SKM-1 treated with dmso at 0.1 percent for 144 hours (cell line): ENCODE data around the gene PRDM11.

Source experiments
- DNase-seq: peaks from one replicate; lab custom pipeline; 2025; ENCODE audit not compliant: unreplicated experiment; lab: John Stamatoyannopoulos, UW

Gene PRDM11

DNA sequence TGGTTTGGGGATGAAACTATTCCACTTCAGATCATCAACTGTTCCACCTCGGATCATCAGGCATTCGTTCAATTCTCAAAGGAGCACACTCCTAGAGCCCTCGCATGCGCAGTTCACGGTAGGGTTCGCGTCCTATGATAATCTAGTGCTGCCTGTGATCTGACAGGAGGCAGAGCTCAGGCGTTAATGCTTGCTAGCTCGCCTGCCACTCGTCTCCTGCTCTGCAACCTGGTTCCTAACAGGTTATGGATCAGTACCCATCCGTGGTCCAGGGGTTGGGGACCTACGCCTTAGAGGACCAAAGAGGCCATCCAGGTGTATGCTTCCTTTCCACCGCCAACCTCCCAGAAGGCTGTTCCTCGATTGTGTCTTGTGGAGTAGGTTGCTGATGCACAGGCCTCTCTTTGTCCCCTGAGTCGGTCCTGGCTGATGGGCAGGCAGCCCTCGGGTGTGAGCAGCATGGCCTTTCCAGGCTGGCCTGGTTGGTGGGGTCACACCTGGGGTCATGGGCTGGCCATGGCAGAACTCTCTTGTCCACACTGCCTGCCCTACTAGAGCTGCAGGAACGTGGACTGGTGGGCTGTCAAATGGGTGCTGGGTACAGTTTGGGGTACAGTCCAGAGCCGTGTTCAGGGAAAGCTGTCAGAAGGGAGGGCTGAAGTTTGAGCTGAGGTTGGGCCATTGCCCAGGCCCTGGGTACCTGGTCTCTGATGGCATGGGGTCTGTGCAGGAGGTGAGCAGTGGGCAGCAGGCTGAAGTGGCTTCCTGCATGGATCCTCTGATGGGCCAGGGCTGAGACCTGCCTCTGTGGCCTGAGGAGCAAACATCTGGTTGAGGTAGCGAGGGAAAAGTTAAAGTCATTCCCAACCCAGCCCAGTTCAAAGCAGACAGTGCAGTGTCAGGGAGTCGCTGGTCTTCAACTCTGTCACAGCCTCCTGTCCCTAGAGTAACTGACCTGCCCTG, 11.1 kb downstream of the PRDM11 start:
- DNase-seq, result no peak

DNA sequence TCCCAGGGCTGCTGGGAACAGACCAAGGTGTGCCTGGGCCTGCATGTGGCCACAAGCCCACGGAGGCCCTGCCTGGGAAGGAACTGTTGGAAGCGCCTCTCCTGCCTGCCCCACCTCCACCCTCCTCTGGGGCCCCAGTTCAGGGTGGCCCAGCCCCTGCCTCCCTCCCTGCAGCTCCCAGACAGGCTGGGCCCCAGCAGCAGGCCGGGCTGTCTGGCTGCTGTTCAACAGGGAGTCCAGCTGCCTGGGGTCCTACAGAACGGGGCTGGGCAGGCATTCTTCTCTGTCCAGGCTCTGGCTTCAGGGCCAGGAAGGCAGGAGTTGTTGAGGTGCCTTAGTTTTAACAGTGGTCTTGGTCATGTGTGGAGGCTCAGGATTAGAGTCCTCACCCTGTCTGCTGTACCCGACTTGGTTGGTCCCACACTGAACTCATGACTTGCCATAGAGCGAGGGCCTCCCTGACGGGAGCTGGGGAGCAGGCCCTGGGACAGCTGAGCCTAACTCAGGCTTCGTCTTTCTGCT, 11.8 kb downstream of the PRDM11 start:
- DNase-seq, result no peak

DNA sequence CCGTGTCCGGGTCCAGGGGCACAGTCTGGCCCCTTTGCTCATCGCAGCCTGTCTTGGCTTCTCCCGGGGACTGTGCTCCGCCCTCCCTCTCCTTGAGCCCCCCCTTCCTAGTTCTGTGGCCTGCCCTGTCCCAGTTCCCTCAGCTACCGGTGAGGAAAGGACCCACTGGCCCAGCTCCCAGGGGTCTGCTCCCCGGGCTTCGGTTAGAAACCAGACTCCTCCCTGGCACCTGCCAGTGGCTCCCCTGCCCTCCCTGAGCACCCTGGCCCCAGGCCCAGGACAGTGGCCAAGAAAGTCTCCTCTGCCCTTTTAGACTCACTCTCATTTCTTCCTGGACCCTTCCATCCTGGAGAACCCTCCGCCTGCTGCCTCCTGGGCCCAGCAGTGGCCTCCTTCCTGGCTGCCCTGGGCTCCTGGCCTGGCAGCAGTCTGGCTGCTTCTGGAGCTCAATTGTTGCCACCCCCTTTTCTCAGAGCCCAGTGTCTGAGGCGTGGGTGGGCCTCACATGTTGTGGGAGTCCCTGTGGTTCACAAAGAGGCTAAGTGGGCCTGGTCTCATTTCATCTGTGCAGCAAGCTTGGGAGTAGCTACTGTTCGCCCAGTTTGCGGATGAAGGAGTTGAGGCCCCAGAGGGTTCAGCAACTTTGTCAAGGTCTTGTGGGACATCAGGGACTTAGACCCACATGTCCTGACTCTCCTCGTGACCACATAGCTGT, 12.6 kb downstream of the PRDM11 start:
- no peak for DNase-seq

DNA sequence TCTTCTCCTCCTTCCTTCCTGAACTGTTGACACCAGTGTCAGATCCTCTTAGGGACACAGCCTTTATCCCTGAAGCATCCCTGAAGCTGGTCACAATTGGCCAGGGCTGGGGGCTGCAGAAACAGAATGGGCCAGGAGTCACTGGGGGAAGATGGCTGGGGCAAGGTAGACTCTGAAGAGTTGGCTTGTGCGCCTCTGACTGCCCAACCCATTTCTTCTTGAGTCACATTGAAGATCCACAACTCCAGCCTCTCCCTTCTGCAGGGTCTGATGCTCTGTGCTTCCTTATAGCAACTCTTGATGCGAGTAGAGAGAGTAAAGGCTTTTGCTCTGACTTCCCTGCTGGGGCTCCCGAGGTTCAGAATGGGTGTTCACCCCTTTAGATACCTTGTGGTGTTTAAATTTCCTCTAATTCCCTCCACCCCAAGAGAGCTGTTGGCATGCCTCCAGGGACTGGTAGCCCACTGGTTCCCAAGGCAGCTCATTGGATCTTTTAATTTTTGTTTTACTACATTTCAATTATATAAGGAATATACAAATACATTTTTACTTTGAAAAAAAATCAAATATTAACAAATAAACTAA, 13.4 kb downstream of the PRDM11 start:
- DNase-seq, result no peak

DNA sequence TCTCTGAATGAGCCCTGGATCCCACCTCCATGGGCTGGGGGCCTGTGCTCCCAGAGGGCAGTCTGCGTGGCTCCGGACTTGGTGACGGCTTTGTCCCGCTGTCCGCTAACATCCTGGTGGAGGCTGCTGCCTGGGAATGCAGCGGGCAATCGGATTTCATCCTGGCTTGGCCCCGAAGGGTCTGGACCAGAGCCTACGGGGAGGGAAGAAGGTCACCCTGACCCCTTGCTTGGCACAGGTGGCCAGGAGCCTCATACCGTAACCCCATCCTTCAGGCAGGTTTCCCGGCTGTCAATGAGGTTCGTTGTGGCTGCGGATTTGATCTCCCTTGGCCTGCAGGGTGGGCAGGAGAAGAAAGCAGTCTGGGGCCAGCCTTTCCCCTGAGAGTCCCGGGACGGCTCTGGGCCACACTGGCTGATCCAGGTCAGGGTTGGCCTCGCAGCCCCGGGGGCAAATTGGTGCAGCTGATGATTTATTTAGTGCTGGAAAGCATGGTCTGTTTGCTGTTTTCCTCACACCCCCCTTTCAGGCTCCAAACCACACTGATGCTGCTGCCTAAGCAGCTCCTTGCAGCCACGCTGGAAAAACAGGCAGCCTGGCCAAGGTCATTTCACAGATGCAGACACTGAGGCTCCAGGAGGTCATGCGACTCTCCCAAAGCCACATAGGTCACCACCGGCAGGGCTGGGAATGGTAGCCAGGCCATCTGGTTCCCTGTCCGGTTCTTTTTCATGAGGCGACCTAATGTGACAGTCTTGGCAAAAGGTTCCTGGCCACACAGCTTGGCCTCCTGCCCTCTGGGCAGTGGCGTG, 15.0 kb downstream of the PRDM11 start:
- DNase-seq, result no peak

DNA sequence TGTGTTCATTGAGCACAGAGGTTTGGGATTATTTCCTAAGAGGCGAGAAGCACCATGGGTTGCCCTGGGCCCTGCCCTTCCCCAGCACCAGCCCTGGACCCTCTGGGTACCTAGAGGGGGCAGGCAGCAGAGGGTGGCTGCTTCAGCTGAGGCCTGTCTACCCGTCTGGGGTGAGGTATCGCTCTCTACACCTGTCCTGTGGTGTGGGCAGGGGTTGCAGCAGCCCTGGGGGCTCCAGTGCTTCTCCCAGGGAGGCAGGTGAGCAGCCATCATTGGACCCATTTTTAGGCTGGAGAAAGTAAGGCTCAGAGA, 15.6 kb downstream of the PRDM11 start:
- DNase-seq, result no peak

DNA sequence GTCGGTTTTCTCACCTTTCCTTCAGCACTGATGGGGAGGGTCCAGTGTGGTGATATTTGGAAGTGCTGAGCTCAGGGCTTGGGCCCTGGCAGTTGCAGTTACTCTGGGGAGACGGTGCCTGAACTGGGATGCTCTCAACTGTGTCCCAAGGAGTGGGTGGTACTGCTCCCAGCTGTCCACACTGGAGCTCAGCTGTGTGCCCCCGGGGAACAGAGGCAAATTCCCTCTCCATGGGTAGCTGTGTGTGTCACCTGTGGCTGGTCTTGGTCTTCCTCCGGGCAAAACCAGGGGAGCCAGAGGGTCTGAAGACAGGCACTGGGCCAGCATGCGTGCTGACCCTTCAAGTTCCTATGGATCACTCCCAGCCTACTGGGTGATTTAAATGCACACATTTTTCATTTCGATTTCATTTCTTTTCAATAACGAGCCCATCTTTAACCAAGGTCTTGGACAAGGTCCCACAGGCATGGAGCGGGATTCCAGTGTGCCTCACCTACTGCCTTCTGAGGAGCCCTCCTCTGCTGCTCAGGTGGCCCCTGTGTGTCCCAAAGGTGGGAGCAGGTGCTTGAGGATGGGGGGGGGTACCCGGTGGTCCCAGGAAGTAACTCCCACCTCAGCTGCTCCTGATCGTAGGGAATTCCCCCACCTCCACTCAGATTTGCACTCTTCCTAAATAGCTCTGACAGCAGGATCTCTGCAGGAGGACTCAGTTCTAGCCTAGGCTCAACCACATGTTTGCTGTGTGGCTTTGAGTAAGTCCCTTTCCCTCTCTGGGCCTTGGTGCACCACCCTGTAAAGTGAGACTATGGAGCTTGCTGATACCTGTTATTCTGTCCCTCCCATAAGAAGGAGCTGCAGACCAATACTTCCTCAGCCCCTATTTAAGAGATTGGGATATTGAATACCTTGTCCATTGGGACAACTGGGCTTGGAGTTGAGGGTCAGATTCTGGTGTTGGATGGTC, 16.8 kb downstream of the PRDM11 start:
- no peak for DNase-seq

DNA sequence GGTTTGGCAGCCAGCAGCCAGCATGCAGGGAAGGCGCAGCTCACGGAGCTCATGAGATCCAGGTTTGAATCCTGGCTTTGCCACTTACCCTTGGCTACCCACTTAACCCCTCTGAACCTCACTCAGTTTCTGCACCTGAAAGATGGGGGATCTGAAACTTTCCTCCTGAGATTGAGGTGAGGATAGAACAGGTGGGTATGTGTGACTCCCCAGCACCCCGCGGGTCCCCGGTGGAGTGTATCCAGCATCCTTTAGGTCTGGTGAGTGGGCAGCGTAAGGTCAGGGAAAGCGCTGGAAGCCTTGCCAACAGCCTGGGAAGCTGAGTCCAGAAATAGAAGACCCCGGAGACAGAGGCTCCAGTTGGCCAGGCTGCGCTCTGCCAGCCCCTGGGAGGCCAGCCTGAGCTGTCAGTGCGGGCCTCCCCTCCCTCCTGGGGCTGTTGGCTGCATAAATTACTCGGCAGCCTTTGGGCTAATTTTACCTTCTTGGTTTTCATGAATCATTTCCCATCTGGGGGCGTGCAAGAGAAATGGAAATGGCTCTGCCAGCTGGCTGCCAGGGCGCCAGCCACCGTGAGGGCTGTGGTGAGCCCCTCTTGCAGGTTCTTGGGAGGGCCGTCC, 17.6 kb downstream of the PRDM11 start:
- DNase-seq, result no peak

DNA sequence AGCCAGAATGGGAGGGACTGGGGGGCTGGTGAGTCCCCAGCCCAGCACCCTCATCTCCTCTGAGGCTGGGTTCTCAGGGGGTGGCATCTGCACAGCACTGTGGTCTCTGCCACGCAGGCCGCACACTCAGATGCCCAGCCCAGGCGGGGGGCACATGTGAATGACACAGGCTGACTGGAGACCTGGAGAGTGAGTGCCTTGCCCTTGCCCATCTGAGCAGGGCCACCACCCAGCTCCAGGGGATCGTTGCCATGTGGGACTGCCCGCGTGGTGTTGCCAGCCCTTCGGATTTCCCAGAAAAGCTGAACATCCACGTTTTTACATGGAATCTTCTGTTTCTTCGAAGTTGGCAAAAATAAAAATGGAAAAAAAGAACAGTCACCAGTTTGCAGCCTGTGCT, 18.9 kb downstream of the PRDM11 start:
- no peak for DNase-seq

DNA sequence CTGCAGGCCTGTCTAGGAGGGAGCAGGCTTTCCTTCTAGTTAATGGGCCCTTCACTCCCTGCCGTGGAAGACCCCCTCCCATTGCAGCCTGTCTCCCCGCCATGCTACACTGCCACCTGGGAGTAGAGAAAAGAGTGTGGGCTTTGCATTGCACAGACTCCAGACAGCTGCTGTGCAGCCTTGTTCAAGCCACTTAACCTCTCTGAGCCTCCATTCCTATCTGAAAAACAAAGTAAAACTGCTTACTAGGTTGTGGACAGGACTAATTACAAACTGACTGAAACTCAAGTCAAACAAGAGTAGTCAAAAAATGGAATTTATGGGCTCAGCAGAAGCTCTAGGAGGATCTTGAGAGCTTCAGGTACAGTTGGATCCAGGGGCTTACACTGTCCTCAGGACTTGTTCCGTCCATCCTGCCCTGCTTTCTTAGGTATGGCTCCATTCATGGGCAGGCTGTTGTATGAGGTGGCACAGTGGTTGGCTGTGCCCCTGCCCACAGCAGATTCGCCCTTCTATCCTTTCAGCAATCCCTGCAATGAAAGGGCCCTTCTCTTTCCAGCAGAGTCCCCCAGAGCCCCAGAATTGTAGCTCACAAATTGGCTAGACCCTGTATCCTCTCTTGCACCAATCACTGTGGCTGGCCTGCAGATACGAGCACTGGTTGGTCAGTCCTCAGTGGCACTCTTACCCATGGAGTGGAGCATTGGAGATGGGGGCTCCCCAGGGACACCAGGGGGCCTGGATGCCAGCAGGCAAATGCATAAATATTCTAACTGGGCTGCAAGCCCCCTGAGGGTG, 19.6 kb downstream of the PRDM11 start:
- no peak for DNase-seq

DNA sequence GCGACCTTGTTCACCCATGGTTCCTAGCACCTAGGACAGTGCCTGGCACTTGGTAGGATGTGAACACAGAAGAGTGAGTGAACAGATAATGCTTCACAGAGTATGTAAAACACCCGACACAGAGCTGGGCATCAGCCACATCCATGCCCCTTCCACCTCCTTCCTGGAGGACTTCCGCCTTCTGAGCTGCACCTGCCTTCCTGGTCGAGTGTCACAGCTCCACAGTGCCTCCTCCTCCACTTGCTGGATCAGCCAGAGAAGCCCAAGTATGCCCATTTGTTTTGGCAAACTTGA, 20.1 kb downstream of the PRDM11 start:
- no peak for DNase-seq

DNA sequence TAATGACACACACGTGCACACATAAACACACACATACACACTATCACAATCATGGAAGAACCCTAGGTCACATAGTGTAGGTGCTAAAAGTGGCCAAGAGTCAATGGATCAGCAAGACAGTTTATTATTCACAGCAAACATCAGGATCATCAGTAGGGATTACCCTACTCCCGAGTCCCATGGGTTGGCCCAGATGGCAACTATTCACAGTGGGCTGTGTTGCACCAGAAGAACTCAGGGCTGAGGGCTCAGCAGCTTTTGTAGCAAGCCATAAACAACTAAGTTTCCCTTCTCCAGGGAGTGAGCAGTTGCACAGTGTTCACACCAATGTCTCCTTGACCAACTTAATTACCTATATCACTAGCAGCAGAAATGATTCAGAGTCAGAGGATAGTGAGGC, 20.8 kb downstream of the PRDM11 start:
- no peak for DNase-seq

DNA sequence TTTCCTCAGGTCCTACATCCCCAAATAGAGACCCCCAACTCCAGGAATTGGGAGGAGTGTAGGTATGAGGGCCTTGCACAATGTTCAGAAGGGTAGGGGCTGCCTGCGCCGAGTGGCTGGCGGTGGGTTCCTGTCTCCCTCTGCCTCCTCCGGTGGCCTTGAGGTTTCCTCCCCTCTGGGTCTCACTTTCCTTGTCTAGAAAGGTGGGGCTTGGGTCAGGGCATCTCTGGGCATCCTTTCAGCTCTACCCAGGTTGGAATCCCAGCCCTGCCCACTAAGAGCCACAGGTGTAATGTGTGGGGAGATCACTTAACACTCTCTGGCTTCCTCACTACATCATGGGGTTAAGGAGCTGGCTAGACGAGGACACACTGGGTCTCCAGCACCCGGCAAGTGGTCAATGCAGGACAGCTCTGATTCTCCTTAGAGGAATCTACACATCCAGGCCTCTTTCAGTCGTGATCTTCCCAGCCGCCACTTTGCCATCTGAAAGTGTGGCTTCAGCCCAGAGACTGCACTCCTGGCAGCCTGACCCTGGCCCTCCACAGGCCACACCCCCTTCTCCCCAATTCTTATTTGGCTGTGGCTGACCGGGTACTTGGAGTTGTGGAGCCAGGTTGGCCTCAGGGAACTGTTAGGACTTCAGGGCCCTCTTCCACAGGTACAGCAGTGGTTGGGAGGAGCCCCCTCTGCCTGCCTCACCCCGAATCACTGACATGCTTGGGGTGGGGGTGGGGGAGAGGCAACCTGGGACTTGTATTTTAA, 22.1 kb downstream of the PRDM11 start:
- no peak for DNase-seq

DNA sequence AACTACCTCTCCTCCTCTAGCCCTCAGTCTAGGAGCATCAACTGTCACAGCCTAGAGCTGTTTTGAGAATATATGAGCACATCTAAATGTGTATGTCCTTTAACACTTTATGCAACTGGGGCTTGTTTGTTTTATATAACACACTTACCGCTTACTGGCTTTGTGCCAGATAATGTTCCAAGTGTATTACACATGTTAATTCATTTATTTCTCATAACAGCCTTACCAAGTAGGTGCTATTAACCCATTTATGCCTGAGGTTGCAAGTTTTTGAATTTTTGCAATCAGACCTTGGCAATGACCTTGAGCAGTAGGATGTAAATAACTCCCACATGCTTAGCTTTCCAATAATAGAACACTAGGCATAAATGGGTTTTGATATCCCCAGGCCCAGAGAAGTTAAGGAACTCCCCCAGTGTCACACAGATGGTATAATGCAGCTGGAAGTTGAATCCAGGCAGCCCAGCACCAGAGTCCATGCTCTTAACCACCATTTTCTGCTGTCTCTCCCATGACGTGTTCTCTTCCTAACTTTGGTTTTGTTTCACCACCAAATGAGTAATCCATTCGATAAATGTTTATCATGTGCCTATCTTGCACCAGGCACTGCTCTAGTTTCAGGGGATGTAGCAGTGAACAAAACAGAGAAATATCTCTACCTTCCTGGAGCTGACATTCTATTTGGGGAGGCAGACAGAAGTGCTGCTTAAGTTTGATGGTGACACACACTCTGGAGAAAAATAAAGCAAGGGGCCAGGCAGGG, 23.1 kb downstream of the PRDM11 start:
- no peak for DNase-seq

DNA sequence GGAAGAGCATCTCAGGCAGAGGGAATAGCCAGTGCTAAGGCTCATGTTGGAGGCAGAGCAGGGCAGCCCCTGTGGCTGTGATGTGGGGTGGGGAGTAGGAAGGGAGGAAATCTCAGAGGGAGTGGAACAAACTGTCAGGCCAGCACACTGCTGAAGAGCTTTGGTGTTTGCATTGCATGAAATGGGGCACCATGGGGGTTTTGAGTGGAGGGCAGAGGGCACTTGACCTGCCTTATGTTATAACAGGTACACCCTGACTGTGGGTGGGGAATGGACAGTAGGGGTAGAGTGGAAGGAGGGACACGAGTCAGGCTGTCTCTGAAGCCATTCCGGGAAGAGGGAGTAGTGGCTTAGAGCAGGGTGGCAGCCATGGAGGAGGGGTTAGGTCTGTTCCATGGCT, 24.0 kb downstream of the PRDM11 start:
- no peak for DNase-seq

DNA sequence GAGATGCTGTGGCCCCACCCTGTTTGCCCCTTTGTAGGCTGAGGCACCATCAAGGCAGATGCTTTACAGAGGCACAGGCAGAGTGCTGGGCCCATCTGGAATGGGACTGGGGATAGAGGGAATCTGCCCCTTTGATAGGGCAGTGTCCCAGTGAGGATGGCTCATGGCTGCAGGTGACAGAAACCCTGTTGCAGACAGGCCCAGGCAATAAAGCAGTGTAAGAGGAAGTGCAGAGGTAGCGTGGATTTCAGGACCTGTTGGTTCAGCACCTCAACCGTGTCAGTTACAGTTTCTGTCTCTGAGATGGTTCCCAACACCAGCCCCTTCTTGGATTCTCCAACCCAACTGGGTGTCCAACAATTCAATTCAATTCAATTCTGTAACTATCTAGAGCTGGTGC, 25.1 kb downstream of the PRDM11 start:
- DNase-seq, result no peak

DNA sequence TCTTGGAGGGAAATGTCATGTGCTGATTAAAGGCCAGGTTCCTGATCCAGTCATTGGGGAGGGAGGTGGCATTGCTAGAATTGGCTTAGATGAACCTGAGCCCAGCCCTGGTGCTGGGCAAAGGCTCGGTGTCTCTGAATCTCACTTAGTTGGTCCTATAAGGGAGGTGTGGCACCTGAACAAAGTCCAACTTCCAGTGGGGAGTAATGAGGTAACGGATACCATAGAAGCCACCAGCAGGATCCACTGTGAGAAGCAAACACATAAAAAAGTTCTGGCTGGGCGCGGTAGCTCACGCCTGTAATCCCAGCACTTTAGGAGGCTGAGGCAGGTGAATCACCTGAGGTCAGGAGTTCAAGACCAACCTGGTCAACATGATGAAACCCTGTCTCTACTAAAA, 26.6 kb downstream of the PRDM11 start:
- DNase-seq, result no peak
